Vagina (tissue), 2 donors: ENCODE data around the gene TANK.
"Not testable (repeated sequence)": the region's sequence is repeated elsewhere in the genome, so short reads cannot be mapped to it uniquely, and the experiment has no call there.

Experiments used
- CTCF ChIP-seq, 3 experiments: fragments of 450-650 bp in 2 of 3; fragments of 200-600 bp in 1 of 3; sonication (generic) in 1 of 3; IDR thresholded peaks; one replicate each; pipeline ENCODE4 v1.5.1; 2017 to 2019; ENCODE audit warnings: antibody characterized with exemption in 3 of 3, mild to moderate bottlenecking in 2 of 3, moderate library complexity in 2 of 3
- POLR2A ChIP-seq, 2 donors: fragments of 450-650 bp; IDR thresholded peaks; one replicate each; pipeline ENCODE4 v1.6.1; 2017; ENCODE audit warnings: antibody characterized with exemption in 2 of 2, mild to moderate bottlenecking in 2 of 2, moderate library complexity in 2 of 2
- POLR2AphosphoS5 ChIP-seq, 2 donors: sonication (generic); formaldehyde crosslinking; IDR thresholded peaks; one replicate each; pipeline ENCODE4 v1.9.0; 2017; ENCODE audit warnings: antibody characterized with exemption in 2 of 2, mild to moderate bottlenecking in 2 of 2, low read depth in 1 of 2; ENCODE audit not compliant: insufficient read depth in 1 of 2

- TF ChIP-seq POLR2A (IDR thresholded peaks at IDR 0.05); CTCF (IDR thresholded peaks at IDR 0.05); POLR2AphosphoS5 (IDR thresholded peaks at IDR 0.05; ENCODE audit: insufficient read depth in 1 of 2, low read depth in 1 of 2): not testable (repeated sequence)
Observed at GRCh38 chr2:161280906-161281323, 120.7 kb downstream of the TANK start.
